ENCODE data around the gene TMEM69. TPM values are rescaled to one million over a fixed set of nuclear protein-coding genes. Genes with fewer than 3 reads are reported as not detected.
"Not testable (repeated sequence)": the region's sequence is repeated elsewhere in the genome, so short reads cannot be mapped to it uniquely, and the experiment has no call there.

The TMEM69 gene
- total RNA-seq, 1 donor from 2014 or later: 15.1 TPM

GRCh38 chr1:45669859-45670655 is 17.9 kb upstream of the TMEM69 start:
- DNase-seq (ENCODE audit: low spot score): no peak
- peak overlapping the region; percentile 85 for H3K27ac Mint-ChIP-seq (ENCODE audit: unreplicated experiment)
- H3K9me3 Mint-ChIP-seq (ENCODE audit: low read depth): no peaks in the 10 kb centered on the region
- H3K27me3 Mint-ChIP-seq (ENCODE audit: low read depth): no peaks in the 10 kb centered on the region
- no peaks in the 10 kb centered on the region for H3K36me3 Mint-ChIP-seq (ENCODE audit: low read depth)
- H3K4me3 Mint-ChIP-seq (ENCODE audit: unreplicated experiment): no peak overlapping the region
- H3K4me1 Mint-ChIP-seq (ENCODE audit: low read depth): peaks cover 73% of the 10 kb centered on the region
- no peak for TF ChIP-seq CTCF (IDR thresholded peaks at IDR 0.05)

- DNase-seq (ENCODE audit: low spot score): no peak
- peak overlapping the region; percentile 90 for H3K27ac Mint-ChIP-seq (ENCODE audit: unreplicated experiment)
Measured at GRCh38 chr1:45673956-45674355, 14.0 kb upstream of the TMEM69 start.

GRCh38 chr1:45674478-45674877 is 13.5 kb upstream of the TMEM69 start:
- no peak for DNase-seq (ENCODE audit: low spot score)
- Mint-ChIP-seq H3K27ac (ENCODE audit: unreplicated experiment) (peak overlapping the region; percentile 90), H3K9me3 (ENCODE audit: low read depth) (no peaks in the 10 kb centered on the region), H3K36me3 (ENCODE audit: low read depth) (no peaks in the 10 kb centered on the region), H3K27me3 (ENCODE audit: low read depth) (no peaks in the 10 kb centered on the region), H3K4me1 (ENCODE audit: low read depth) (peaks cover 77% of the 10 kb centered on the region), H3K4me3 (ENCODE audit: unreplicated experiment) (no peak overlapping the region)
- no peak for TF ChIP-seq CTCF (IDR thresholded peaks at IDR 0.05)

More at GRCh38 chr1:45673956-45674355, 14.0 kb upstream of the TMEM69 start:
- Mint-ChIP-seq H3K27me3 (ENCODE audit: low read depth) (no peaks in the 10 kb centered on the region), H3K4me1 (ENCODE audit: low read depth) (peaks cover 77% of the 10 kb centered on the region), H3K36me3 (ENCODE audit: low read depth) (no peaks in the 10 kb centered on the region), H3K4me3 (ENCODE audit: unreplicated experiment) (peak overlapping the region; percentile 19), H3K9me3 (ENCODE audit: low read depth) (no peaks in the 10 kb centered on the region)
- no peak for TF ChIP-seq CTCF (IDR thresholded peaks at IDR 0.05)

- not testable (repeated sequence) for H3K27me3 Mint-ChIP-seq (ENCODE audit: low read depth); DNase-seq (ENCODE audit: low spot score); H3K4me3 Mint-ChIP-seq (ENCODE audit: unreplicated experiment); H3K36me3 Mint-ChIP-seq (ENCODE audit: low read depth); H3K9me3 Mint-ChIP-seq (ENCODE audit: low read depth)
- H3K4me1 Mint-ChIP-seq (ENCODE audit: low read depth): peaks cover 85% of the 10 kb centered on the region
- H3K27ac Mint-ChIP-seq (ENCODE audit: unreplicated experiment): peak overlapping the region; percentile 88
Measured at GRCh38 chr1:45676553-45676952, 11.4 kb upstream of the TMEM69 start.

DNA sequence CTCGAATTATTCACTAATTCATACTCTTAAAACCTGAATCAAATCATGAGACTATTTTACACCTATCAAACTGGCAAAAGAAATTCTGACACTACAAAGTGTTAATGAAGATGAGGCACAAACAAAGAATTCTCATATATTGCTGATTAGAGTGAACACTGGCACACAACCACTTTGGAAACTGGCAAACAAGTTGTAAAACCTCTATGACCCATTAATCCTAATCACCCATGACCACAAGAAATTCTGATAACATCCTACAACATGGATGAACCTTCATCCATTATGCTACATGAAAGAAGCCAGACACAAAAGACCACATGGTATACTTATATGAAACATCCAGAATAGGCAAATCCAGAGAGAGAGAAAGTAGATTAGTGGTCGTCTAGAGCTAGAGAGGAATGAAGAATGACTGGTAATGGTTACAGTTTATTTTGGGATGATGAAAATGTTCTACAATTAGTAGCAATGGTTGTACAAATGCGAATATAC is 10.2 kb upstream of the TMEM69 start:
- DNase-seq (ENCODE audit: low spot score): no peak
- peaks cover 90% of the 10 kb centered on the region for H3K4me1 Mint-ChIP-seq (ENCODE audit: low read depth)
- H3K27me3 Mint-ChIP-seq (ENCODE audit: low read depth): no peaks in the 10 kb centered on the region
- TF ChIP-seq CTCF (IDR thresholded peaks at IDR 0.05): no peak
- H3K9me3 Mint-ChIP-seq (ENCODE audit: low read depth): no peaks in the 10 kb centered on the region
- no peak overlapping the region for H3K4me3 Mint-ChIP-seq (ENCODE audit: unreplicated experiment)
- H3K27ac Mint-ChIP-seq (ENCODE audit: unreplicated experiment): peak overlapping the region; percentile 76
- H3K36me3 Mint-ChIP-seq (ENCODE audit: low read depth): no peaks in the 10 kb centered on the region

- Mint-ChIP-seq H3K27me3 (ENCODE audit: low read depth) (no peaks in the 10 kb centered on the region), H3K4me1 (ENCODE audit: low read depth) (peaks cover 85% of the 10 kb centered on the region), H3K36me3 (ENCODE audit: low read depth) (no peaks in the 10 kb centered on the region), H3K9me3 (ENCODE audit: low read depth) (no peaks in the 10 kb centered on the region), H3K4me3 (ENCODE audit: unreplicated experiment) (no peak overlapping the region), H3K27ac (ENCODE audit: unreplicated experiment) (peak overlapping the region; percentile 76)
- no peak for TF ChIP-seq CTCF (IDR thresholded peaks at IDR 0.05)
- DNase-seq (ENCODE audit: low spot score): no peak
Measured at GRCh38 chr1:45678489-45678888, 9.5 kb upstream of the TMEM69 start.
